Activated naive CD8-positive, alpha-beta T cell treated with anti-CD3 and anti-CD28 coated beads, Interleukin-2, amount 10 ng/mL, durations not matched to agents 7 days and 5 days (primary cell): Measurements from ENCODE around the gene INS. TPM values are rescaled to one million over a fixed set of nuclear protein-coding genes. Genes with fewer than 3 reads are reported as not detected.
"Not testable (repeated sequence)": the region's sequence is repeated elsewhere in the genome, so short reads cannot be mapped to it uniquely, and the experiment has no call there.

Experiments
- ATAC-seq: fragments of 150-1000 bp; cut with Tn5 transposase; one replicate; pipeline ENCODE4 v1.10.0; 2021; ENCODE audit warnings: low read depth, moderate library complexity
- POLR2A ChIA-PET: fragments of 350-600 bp; sonication (Branson Sonifier 250); formaldehyde crosslinking; loops from one replicate; lab custom pipeline; 2021; ENCODE audit warnings: antibody characterized with exemption; lab: Charles Lee
- DNase-seq: peaks from one replicate; pipeline ENCODE4 v3.0.0; 2021
- H3K27ac Mint-ChIP-seq: one replicate; pipeline ENCODE4 v1.8.0; 2022; ENCODE audit warnings: mild to moderate bottlenecking, mixed read lengths
- H3K27me3 Mint-ChIP-seq: one replicate; pipeline ENCODE4 v1.8.0; 2022; ENCODE audit warnings: mild to moderate bottlenecking, moderate library complexity, mixed read lengths
- H3K36me3 Mint-ChIP-seq: one replicate; pipeline ENCODE4 v1.8.0; 2021; ENCODE audit warnings: mild to moderate bottlenecking, mixed read lengths
- H3K4me1 Mint-ChIP-seq: one replicate; pipeline ENCODE4 v1.8.0; 2021; ENCODE audit warnings: mixed read lengths
- H3K4me3 Mint-ChIP-seq: one replicate; pipeline ENCODE4 v1.8.0; 2022; ENCODE audit warnings: mild to moderate bottlenecking, moderate library complexity, mixed read lengths
- H3K9me3 Mint-ChIP-seq: one replicate; pipeline ENCODE4 v1.8.0; 2021; ENCODE audit warnings: mixed read lengths
- total RNA-seq, 2 experiments: library from RNA; stranded (reverse); gene quantifications; one replicate each; pipeline ENCODE4 v1.2.3, GENCODE V29; 2021

INS gene
- total RNA-seq, 2 experiments from 2014 or later, result not detected

- H3K27me3 Mint-ChIP-seq, result no peaks in the 10 kb centered on the region
- H3K27ac Mint-ChIP-seq, result no peak overlapping the region
- no peak for ATAC-seq
- H3K9me3 Mint-ChIP-seq, result no peaks in the 10 kb centered on the region
- no peaks in the 10 kb centered on the region for H3K36me3 Mint-ChIP-seq
- POLR2A ChIA-PET, result no interaction called here
- no peak overlapping the region for H3K4me3 Mint-ChIP-seq
- DNase-seq, result no peak
- H3K4me1 Mint-ChIP-seq, result no peaks in the 10 kb centered on the region
Measured at GRCh38 chr11:2182075-2182474, 21.1 kb upstream of the INS start.

GRCh38 chr11:2180789-2181370, 19.9 kb upstream of the INS start:
- H3K27me3 Mint-ChIP-seq, result no peaks in the 10 kb centered on the region
- H3K27ac Mint-ChIP-seq, result no peak overlapping the region
- no peaks in the 10 kb centered on the region for H3K9me3 Mint-ChIP-seq
- H3K4me1 Mint-ChIP-seq, result no peaks in the 10 kb centered on the region
- DNase-seq, result no peak
- ATAC-seq, result no peak
- H3K4me3 Mint-ChIP-seq, result no peak overlapping the region
- POLR2A ChIA-PET, result no interaction called here
- no peaks in the 10 kb centered on the region for H3K36me3 Mint-ChIP-seq

- no peak overlapping the region for H3K4me3 Mint-ChIP-seq
- no peak for ATAC-seq
- H3K4me1 Mint-ChIP-seq, result no peaks in the 10 kb centered on the region
- DNase-seq, result no peak
- H3K9me3 Mint-ChIP-seq, result no peaks in the 10 kb centered on the region
- no peak overlapping the region for H3K27ac Mint-ChIP-seq
- H3K27me3 Mint-ChIP-seq, result no peaks in the 10 kb centered on the region
- POLR2A ChIA-PET, result no interaction called here
- no peaks in the 10 kb centered on the region for H3K36me3 Mint-ChIP-seq
Measured at GRCh38 chr11:2180347-2180746, 19.3 kb upstream of the INS start.

GRCh38 chr11:2179516-2179915, 18.5 kb upstream of the INS start:
- POLR2A ChIA-PET, result no interaction called here
- H3K36me3 Mint-ChIP-seq, result no peaks in the 10 kb centered on the region

GRCh38 chr11:2178906-2179494, 18.0 kb upstream of the INS start:
- Mint-ChIP-seq H3K36me3 (no peaks in the 10 kb centered on the region), H3K4me3 (no peak overlapping the region), H3K27ac (no peak overlapping the region), H3K9me3 (no peaks in the 10 kb centered on the region), H3K4me1 (no peaks in the 10 kb centered on the region), H3K27me3 (no peaks in the 10 kb centered on the region)
- POLR2A ChIA-PET, result no interaction called here
- ATAC-seq (no peak), DNase-seq (no peak)

More at GRCh38 chr11:2179516-2179915, 18.5 kb upstream of the INS start:
- H3K4me3 Mint-ChIP-seq, result no peak overlapping the region
- no peak for DNase-seq
- no peaks in the 10 kb centered on the region for H3K27me3 Mint-ChIP-seq
- no peaks in the 10 kb centered on the region for H3K4me1 Mint-ChIP-seq
- no peaks in the 10 kb centered on the region for H3K9me3 Mint-ChIP-seq
- ATAC-seq, result no peak
- H3K27ac Mint-ChIP-seq, result no peak overlapping the region

GRCh38 chr11:2178055-2178773, 17.2 kb upstream of the INS start:
- H3K4me3 Mint-ChIP-seq, H3K27ac Mint-ChIP-seq, POLR2A ChIA-PET, H3K4me1 Mint-ChIP-seq, ATAC-seq, DNase-seq, H3K36me3 Mint-ChIP-seq, H3K9me3 Mint-ChIP-seq, H3K27me3 Mint-ChIP-seq: not testable (repeated sequence)

- H3K27ac Mint-ChIP-seq, result no peak overlapping the region
- POLR2A ChIA-PET, result no interaction called here
- H3K4me1 Mint-ChIP-seq, result no peaks in the 10 kb centered on the region
- H3K9me3 Mint-ChIP-seq, result no peaks in the 10 kb centered on the region
- no peaks in the 10 kb centered on the region for H3K36me3 Mint-ChIP-seq
- H3K27me3 Mint-ChIP-seq, result no peaks in the 10 kb centered on the region
- no peak for ATAC-seq
- no peak overlapping the region for H3K4me3 Mint-ChIP-seq
- DNase-seq, result no peak
Measured at GRCh38 chr11:2177076-2177475, 16.1 kb upstream of the INS start.

- Mint-ChIP-seq H3K4me1 (no peaks in the 10 kb centered on the region), H3K36me3 (no peaks in the 10 kb centered on the region), H3K4me3 (no peak overlapping the region), H3K9me3 (no peaks in the 10 kb centered on the region), H3K27ac (no peak overlapping the region), H3K27me3 (no peaks in the 10 kb centered on the region)
- POLR2A ChIA-PET, result no interaction called here
- ATAC-seq (no peak), DNase-seq (no peak)
Measured at GRCh38 chr11:2176389-2176900, 15.4 kb upstream of the INS start.

- H3K4me1 Mint-ChIP-seq, result no peaks in the 10 kb centered on the region
- no peaks in the 10 kb centered on the region for H3K9me3 Mint-ChIP-seq
- H3K27ac Mint-ChIP-seq, result no peak overlapping the region
- no peak overlapping the region for H3K4me3 Mint-ChIP-seq
- H3K27me3 Mint-ChIP-seq, result no peaks in the 10 kb centered on the region
- no peaks in the 10 kb centered on the region for H3K36me3 Mint-ChIP-seq
- POLR2A ChIA-PET, result no interaction called here
- DNase-seq (no peak), ATAC-seq (no peak)
Measured at GRCh38 chr11:2175659-2176058, 14.7 kb upstream of the INS start.

GRCh38 chr11:2174361-2174760, 13.4 kb upstream of the INS start:
- ATAC-seq (no peak), DNase-seq (no peak)
- Mint-ChIP-seq H3K36me3 (no peaks in the 10 kb centered on the region), H3K27ac (no peak overlapping the region), H3K9me3 (no peaks in the 10 kb centered on the region), H3K4me3 (no peak overlapping the region), H3K4me1 (no peaks in the 10 kb centered on the region), H3K27me3 (no peaks in the 10 kb centered on the region)
- POLR2A ChIA-PET, result no interaction called here

- Mint-ChIP-seq H3K9me3 (no peaks in the 10 kb centered on the region), H3K27me3 (no peaks in the 10 kb centered on the region), H3K27ac (no peak overlapping the region), H3K4me1 (no peaks in the 10 kb centered on the region), H3K36me3 (no peaks in the 10 kb centered on the region), H3K4me3 (no peak overlapping the region)
- POLR2A ChIA-PET, result no interaction called here
- DNase-seq, result no peak
- ATAC-seq, result no peak
Measured at GRCh38 chr11:2173761-2174160, 12.8 kb upstream of the INS start.

- POLR2A ChIA-PET, result no interaction called here
- no peak overlapping the region for H3K4me3 Mint-ChIP-seq
- no peak for ATAC-seq
- H3K27me3 Mint-ChIP-seq, result no peaks in the 10 kb centered on the region
- H3K9me3 Mint-ChIP-seq, result no peaks in the 10 kb centered on the region
- no peaks in the 10 kb centered on the region for H3K4me1 Mint-ChIP-seq
- H3K36me3 Mint-ChIP-seq, result no peaks in the 10 kb centered on the region
- H3K27ac Mint-ChIP-seq, result no peak overlapping the region
- DNase-seq, result no peak
Measured at GRCh38 chr11:2173150-2173693, 12.2 kb upstream of the INS start.

GRCh38 chr11:2172676-2173075, 11.7 kb upstream of the INS start:
- ATAC-seq (no peak), DNase-seq (no peak)
- Mint-ChIP-seq H3K4me3 (no peak overlapping the region), H3K36me3 (no peaks in the 10 kb centered on the region), H3K4me1 (no peaks in the 10 kb centered on the region), H3K27me3 (no peaks in the 10 kb centered on the region), H3K27ac (no peak overlapping the region), H3K9me3 (no peaks in the 10 kb centered on the region)
- POLR2A ChIA-PET, result no interaction called here

- Mint-ChIP-seq H3K36me3 (no peaks in the 10 kb centered on the region), H3K4me1 (no peaks in the 10 kb centered on the region), H3K27ac (no peak within 1 kb of the TSS), H3K9me3 (no peaks in the 10 kb centered on the region), H3K27me3 (no peaks in the 10 kb centered on the region), H3K4me3 (no peak within 1 kb of the TSS)
- ATAC-seq, result no peak
- POLR2A ChIA-PET, result no interaction called here
- no peak for DNase-seq
Measured at GRCh38 chr11:2171591-2172003, 10.6 kb upstream of the INS start, which contains the start of gene TH. Gene TH, minus strand, starts transcription at chr11:2171815. Its CDS starts 29 bp downstream, at chr11:2171786.
